ENCODE measurements around the gene PAPSS1. TPM values are rescaled to one million over a fixed set of nuclear protein-coding genes. Genes with fewer than 3 reads are reported as not detected.

PAPSS1 gene
- total RNA-seq, 2 donors from 2014 or later, result 128 to 164 TPM

DNA sequence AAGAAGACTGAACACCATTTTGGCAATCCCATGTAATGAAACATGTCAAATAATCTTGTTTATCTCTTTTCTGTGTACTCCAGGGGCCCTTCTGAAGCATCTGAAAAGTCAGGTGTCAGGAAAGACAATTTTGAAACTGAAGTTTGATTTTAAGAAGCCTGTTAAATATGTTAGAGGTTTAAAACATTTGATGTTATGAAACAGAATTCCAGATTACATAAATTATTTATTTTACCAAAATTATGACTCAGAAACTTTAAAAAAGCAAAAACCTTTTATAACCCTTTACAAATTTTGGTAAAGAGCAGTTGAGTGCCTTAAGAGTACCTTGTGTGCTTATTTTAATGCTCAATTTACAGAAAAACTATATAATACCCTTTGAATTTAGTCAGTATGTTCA is 130.8 kb downstream of the PAPSS1 start:
- Histone ChIP-seq H3K9me3 (ENCODE audit: control insufficient read depth, low read length) (peaks cover 22% of the 10 kb centered on the region), H3K27me3 (ENCODE audit: control insufficient read depth, insufficient read depth, low read length, poor library complexity, severe bottlenecking) (no peaks in the 10 kb centered on the region), H3K9ac (ENCODE audit: extremely low read depth, low read length, poor library complexity, severe bottlenecking) (no peak overlapping the region), H3K4me1 (ENCODE audit: control insufficient read depth, insufficient read depth, low read length) (no peaks in the 10 kb centered on the region), H3K4me3 (ENCODE audit: low read length) (no peak overlapping the region), H3K36me3 (ENCODE audit: control insufficient read depth, insufficient read depth, low read length) (no peaks in the 10 kb centered on the region), H3K27ac (ENCODE audit: low read depth, low read length) (no peak overlapping the region)
- no peak for DNase-seq
- Mint-ChIP-seq H3K36me3 (ENCODE audit: low read depth) (no peaks in the 10 kb centered on the region), H3K27me3 (ENCODE audit: insufficient read depth) (no peaks in the 10 kb centered on the region), H3K27ac (no peak overlapping the region), H3K4me3 (no peak overlapping the region), H3K4me1 (no peaks in the 10 kb centered on the region), H3K9me3 (peaks cover 27% of the 10 kb centered on the region)
- no peak for TF ChIP-seq CTCF (conservative IDR thresholded peaks at IDR 0.05)

DNA sequence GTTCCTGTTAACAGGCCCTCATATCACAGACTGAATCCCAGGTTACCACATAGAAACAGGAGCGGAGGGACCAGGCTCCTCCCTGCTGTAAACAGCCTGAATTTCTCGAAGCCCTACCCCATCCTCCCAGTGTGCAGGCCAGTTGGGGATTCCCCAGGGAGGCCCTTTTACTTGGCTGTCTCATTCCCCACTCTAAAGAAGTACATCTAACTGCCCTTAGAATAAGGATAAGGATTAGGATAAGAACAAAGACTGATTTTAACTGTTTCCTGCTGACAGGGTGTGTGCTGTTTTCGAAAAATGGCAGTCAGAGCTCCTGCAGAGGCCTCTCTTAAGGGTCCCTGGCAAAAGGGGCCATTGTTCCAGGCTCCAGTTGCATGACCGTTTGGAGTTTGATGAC is 133.7 kb downstream of the PAPSS1 start:
- H3K27ac Mint-ChIP-seq, result no peak overlapping the region
- H3K36me3 ChIP-seq (ENCODE audit: control insufficient read depth, insufficient read depth, low read length), result no peaks in the 10 kb centered on the region
- no peak overlapping the region for H3K27ac ChIP-seq (ENCODE audit: low read depth, low read length)
- DNase-seq, result no peak
- no peaks in the 10 kb centered on the region for H3K36me3 Mint-ChIP-seq (ENCODE audit: low read depth)
- peaks cover 22% of the 10 kb centered on the region for H3K9me3 ChIP-seq (ENCODE audit: control insufficient read depth, low read length)
- H3K9ac ChIP-seq (ENCODE audit: extremely low read depth, low read length, poor library complexity, severe bottlenecking), result no peak overlapping the region
- peaks cover 28% of the 10 kb centered on the region for H3K9me3 Mint-ChIP-seq
- TF ChIP-seq CTCF (conservative IDR thresholded peaks at IDR 0.05), result no peak
- WGBS, 2 experiments (ENCODE audit: insufficient coverage in 1 of 2, insufficient read length in 1 of 2), result 70 to 86% methylated on average over 4 of the region's 4 CpGs
- no peaks in the 10 kb centered on the region for H3K27me3 Mint-ChIP-seq (ENCODE audit: insufficient read depth)
- H3K4me3 ChIP-seq (ENCODE audit: low read length), result no peak overlapping the region
- no peaks in the 10 kb centered on the region for H3K4me1 Mint-ChIP-seq
- H3K4me3 Mint-ChIP-seq, result no peak overlapping the region
- no peaks in the 10 kb centered on the region for H3K27me3 ChIP-seq (ENCODE audit: control insufficient read depth, insufficient read depth, low read length, poor library complexity, severe bottlenecking)
- H3K4me1 ChIP-seq (ENCODE audit: control insufficient read depth, insufficient read depth, low read length), result no peaks in the 10 kb centered on the region

DNA sequence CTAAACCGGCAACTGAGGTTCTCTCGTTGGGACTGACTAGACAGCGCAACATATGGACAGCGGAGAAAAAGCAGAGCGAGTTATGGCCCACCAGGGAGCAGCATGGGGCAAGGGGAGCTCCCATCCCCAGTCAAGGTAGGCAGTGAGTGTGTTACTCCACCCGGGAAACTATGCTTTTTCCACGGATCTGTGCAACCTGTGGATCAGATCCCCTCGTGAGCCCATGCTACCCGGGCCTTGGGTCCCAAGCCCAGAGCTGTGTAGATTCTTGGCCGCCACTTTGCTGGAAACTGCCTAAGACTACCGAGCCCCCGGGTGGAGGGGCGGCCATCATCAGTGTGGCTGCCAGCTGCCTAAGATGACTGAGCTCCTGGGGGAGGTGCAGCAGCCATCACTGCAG is 140.9 kb downstream of the PAPSS1 start:
- H3K36me3 Mint-ChIP-seq (ENCODE audit: low read depth), result no peaks in the 10 kb centered on the region
- Histone ChIP-seq H3K27ac (ENCODE audit: low read depth, low read length) (no peak overlapping the region), H3K36me3 (ENCODE audit: control insufficient read depth, insufficient read depth, low read length) (no peaks in the 10 kb centered on the region), H3K9me3 (ENCODE audit: control insufficient read depth, low read length) (no peaks in the 10 kb centered on the region), H3K4me3 (ENCODE audit: low read length) (no peak overlapping the region), H3K27me3 (ENCODE audit: control insufficient read depth, insufficient read depth, low read length, poor library complexity, severe bottlenecking) (no peaks in the 10 kb centered on the region), H3K9ac (ENCODE audit: extremely low read depth, low read length, poor library complexity, severe bottlenecking) (no peak overlapping the region), H3K4me1 (ENCODE audit: control insufficient read depth, insufficient read depth, low read length) (no peaks in the 10 kb centered on the region)
- H3K27ac Mint-ChIP-seq, result no peak overlapping the region
- no peaks in the 10 kb centered on the region for H3K27me3 Mint-ChIP-seq (ENCODE audit: insufficient read depth)
- 94% methylated on average over 5 to 13 of the region's 13 CpGs for WGBS, 2 experiments (ENCODE audit: insufficient coverage in 1 of 2, insufficient read length in 1 of 2)
- no peaks in the 10 kb centered on the region for H3K9me3 Mint-ChIP-seq
- DNase-seq, result no peak
- H3K4me1 Mint-ChIP-seq, result no peaks in the 10 kb centered on the region
- H3K4me3 Mint-ChIP-seq, result no peak overlapping the region
- TF ChIP-seq CTCF (conservative IDR thresholded peaks at IDR 0.05), result peak; percentile 42

Data from endodermal cell (in vitro differentiated cells).